HCT116 (cell line): Measurements from ENCODE around the gene TRIM27.

ENCODE experiments used
- EGR1 ChIP-seq: IDR thresholded peaks from 2 replicates; pipeline ENCODE4 v1.6.1; 2012; ENCODE audit warnings: low read depth
- EZH2 ChIP-seq: fragments of 200-600 bp; sonication (generic); IDR thresholded peaks from 2 replicates; pipeline ENCODE4 v1.6.1; 2017; ENCODE audit warnings: antibody characterized with exemption, mixed run types
- EZH2phosphoT487 ChIP-seq: fragments of 200-600 bp; IDR thresholded peaks from 2 replicates; pipeline ENCODE4 v1.6.1; 2018; ENCODE audit warnings: antibody characterized with exemption, borderline replicate concordance
- FOSL1 ChIP-seq: IDR thresholded peaks from 2 replicates; pipeline ENCODE4 v1.6.1; 2012; ENCODE audit warnings: low read depth
- POLR2A ChIP-seq: IDR thresholded peaks from 2 replicates; pipeline ENCODE4 v1.7.0; 2011; ENCODE audit warnings: borderline replicate concordance; ENCODE audit not compliant: insufficient read depth, insufficient read length; ENCODE audit errors: extremely low read depth
- POLR2AphosphoS5 ChIP-seq: IDR thresholded peaks from 2 replicates; pipeline ENCODE4 v1.6.1; 2011; ENCODE audit warnings: mild to moderate bottlenecking, low read depth, low read length, moderate library complexity
- SRF ChIP-seq: IDR thresholded peaks from 2 replicates; pipeline ENCODE4 v1.6.1; 2012; ENCODE audit warnings: low read depth
- TF ChIP-seq, protein P1 (sequence below): IDR thresholded peaks from 2 replicates; pipeline ENCODE4 v1.6.1; 2012; ENCODE audit warnings: low read depth
- TF ChIP-seq, protein P2 (sequence below), 3 experiments: fragments of 200-600 bp in 1 of 3; sonication (generic) in 1 of 3; IDR thresholded peaks in 2 of 3; conservative IDR thresholded peaks in 1 of 3; 2 replicates each; pipeline ENCODE4 v1.5.1; 2012 to 2017; ENCODE audit warnings: low read depth in 2 of 3, low read length in 2 of 3, antibody characterized with exemption in 1 of 3, borderline replicate concordance in 1 of 3, control low read depth in 1 of 3, mild to moderate bottlenecking in 1 of 3, mixed read lengths in 1 of 3, mixed run types in 1 of 3, moderate library complexity in 1 of 3; ENCODE audit not compliant: insufficient read depth in 1 of 3
- TF ChIP-seq, protein P3 (sequence below): IDR thresholded peaks from 2 replicates; pipeline ENCODE4 v1.6.1; 2011; ENCODE audit warnings: mild to moderate bottlenecking, low read length, moderate library complexity; ENCODE audit not compliant: insufficient replicate concordance; ENCODE audit errors: extremely low read depth
- TF ChIP-seq, protein P4 (sequence below): IDR thresholded peaks from 2 replicates; pipeline ENCODE4 v1.6.1; 2012

DNA sequence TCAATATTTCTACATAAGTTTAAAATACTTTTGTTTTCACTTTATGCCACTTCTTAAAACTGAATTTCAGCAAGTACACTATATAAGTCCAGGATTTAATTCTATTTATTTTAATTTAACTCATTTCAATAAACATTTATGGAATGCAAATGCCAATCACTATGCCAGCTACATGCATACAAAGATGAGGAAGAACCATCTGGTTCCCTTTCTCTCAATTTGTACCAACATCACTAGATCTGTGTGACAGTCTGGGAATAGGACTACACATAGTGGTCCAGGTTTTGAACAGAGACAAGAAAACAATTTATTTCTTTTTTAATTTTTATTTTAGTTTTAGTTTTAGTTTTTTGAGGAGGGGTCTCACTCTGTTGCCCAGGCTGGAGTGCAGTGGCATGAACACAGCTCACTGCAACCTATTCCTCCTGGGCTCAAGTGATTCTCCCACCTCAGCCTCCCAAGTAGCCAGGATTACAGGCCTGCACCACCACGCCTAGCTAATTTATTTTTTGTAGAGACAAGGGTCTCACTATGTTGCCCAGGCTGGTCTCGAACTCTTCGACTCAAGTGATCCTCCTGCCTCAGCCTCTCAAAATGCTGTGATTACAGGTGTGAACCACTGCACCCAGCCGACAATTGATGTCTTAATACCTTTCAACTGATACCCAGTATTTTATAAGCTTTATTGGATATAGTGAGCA lies 35.8 kb downstream of the TRIM27 start:
- no peak for TF ChIP-seq EZH2
- TF ChIP-seq FOSL1: no peak
- no peak for TF ChIP-seq EGR1
- TF ChIP-seq, protein P1, sequence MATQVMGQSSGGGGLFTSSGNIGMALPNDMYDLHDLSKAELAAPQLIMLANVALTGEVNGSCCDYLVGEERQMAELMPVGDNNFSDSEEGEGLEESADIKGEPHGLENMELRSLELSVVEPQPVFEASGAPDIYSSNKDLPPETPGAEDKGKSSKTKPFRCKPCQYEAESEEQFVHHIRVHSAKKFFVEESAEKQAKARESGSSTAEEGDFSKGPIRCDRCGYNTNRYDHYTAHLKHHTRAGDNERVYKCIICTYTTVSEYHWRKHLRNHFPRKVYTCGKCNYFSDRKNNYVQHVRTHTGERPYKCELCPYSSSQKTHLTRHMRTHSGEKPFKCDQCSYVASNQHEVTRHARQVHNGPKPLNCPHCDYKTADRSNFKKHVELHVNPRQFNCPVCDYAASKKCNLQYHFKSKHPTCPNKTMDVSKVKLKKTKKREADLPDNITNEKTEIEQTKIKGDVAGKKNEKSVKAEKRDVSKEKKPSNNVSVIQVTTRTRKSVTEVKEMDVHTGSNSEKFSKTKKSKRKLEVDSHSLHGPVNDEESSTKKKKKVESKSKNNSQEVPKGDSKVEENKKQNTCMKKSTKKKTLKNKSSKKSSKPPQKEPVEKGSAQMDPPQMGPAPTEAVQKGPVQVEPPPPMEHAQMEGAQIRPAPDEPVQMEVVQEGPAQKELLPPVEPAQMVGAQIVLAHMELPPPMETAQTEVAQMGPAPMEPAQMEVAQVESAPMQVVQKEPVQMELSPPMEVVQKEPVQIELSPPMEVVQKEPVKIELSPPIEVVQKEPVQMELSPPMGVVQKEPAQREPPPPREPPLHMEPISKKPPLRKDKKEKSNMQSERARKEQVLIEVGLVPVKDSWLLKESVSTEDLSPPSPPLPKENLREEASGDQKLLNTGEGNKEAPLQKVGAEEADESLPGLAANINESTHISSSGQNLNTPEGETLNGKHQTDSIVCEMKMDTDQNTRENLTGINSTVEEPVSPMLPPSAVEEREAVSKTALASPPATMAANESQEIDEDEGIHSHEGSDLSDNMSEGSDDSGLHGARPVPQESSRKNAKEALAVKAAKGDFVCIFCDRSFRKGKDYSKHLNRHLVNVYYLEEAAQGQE: no peak
- TF ChIP-seq, protein P2, sequence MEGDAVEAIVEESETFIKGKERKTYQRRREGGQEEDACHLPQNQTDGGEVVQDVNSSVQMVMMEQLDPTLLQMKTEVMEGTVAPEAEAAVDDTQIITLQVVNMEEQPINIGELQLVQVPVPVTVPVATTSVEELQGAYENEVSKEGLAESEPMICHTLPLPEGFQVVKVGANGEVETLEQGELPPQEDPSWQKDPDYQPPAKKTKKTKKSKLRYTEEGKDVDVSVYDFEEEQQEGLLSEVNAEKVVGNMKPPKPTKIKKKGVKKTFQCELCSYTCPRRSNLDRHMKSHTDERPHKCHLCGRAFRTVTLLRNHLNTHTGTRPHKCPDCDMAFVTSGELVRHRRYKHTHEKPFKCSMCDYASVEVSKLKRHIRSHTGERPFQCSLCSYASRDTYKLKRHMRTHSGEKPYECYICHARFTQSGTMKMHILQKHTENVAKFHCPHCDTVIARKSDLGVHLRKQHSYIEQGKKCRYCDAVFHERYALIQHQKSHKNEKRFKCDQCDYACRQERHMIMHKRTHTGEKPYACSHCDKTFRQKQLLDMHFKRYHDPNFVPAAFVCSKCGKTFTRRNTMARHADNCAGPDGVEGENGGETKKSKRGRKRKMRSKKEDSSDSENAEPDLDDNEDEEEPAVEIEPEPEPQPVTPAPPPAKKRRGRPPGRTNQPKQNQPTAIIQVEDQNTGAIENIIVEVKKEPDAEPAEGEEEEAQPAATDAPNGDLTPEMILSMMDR (IDR thresholded peaks at IDR 0.05 in 2 of 3, conservative IDR thresholded peaks at IDR 0.05 in 1 of 3; ENCODE audit: borderline replicate concordance in 1 of 3, insufficient read depth in 1 of 3, low read depth in 2 of 3, low read length in 2 of 3): no peak
- TF ChIP-seq, protein P3, sequence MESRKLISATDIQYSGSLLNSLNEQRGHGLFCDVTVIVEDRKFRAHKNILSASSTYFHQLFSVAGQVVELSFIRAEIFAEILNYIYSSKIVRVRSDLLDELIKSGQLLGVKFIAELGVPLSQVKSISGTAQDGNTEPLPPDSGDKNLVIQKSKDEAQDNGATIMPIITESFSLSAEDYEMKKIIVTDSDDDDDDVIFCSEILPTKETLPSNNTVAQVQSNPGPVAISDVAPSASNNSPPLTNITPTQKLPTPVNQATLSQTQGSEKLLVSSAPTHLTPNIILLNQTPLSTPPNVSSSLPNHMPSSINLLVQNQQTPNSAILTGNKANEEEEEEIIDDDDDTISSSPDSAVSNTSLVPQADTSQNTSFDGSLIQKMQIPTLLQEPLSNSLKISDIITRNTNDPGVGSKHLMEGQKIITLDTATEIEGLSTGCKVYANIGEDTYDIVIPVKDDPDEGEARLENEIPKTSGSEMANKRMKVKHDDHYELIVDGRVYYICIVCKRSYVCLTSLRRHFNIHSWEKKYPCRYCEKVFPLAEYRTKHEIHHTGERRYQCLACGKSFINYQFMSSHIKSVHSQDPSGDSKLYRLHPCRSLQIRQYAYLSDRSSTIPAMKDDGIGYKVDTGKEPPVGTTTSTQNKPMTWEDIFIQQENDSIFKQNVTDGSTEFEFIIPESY: no peak
- no peak for TF ChIP-seq EZH2phosphoT487
- TF ChIP-seq POLR2A: no peak
- TF ChIP-seq, protein P4, sequence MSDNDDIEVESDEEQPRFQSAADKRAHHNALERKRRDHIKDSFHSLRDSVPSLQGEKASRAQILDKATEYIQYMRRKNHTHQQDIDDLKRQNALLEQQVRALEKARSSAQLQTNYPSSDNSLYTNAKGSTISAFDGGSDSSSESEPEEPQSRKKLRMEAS: no peak
- no peak for TF ChIP-seq SRF
- TF ChIP-seq POLR2AphosphoS5: no peak
